Left lung (tissue), 10 donors: Measurements from ENCODE around the gene CANT1. TPM values are rescaled to one million over a fixed set of nuclear protein-coding genes. Genes with fewer than 3 reads are reported as not detected.
A peak's percentile ranks its signal among the peaks of the same experiment; 100 is the strongest.

Source experiments
- ATAC-seq: fragments of 200-7000 bp; cut with Tn5 transposase; one replicate; pipeline ENCODE4 v1.9.1; 2020; ENCODE audit warnings: moderate library complexity
- DNase-seq, 4 donors: peaks; one replicate each; pipeline ENCODE4 v3.0.0-alpha.2; 2013 to 2020
- H3K27ac ChIP-seq, 2 donors: fragments of 200-600 bp; sonication (generic) in 1 of 2; one replicate each; pipeline versions ENCODE4 v1.5.0 to v1.8.0; 2020 to 2021
- H3K27me3 ChIP-seq, 2 donors: fragments of 200-600 bp; sonication (generic) in 1 of 2; one replicate each; pipeline versions ENCODE4 v1.5.0 to v1.8.0; 2020 to 2021
- H3K36me3 ChIP-seq, 2 donors: fragments of 200-600 bp; sonication (generic) in 1 of 2; one replicate each; pipeline versions ENCODE4 v1.5.0 to v1.8.0; 2020 to 2021
- H3K4me1 ChIP-seq, 2 donors: fragments of 200-600 bp; one replicate each; pipeline ENCODE4 v1.8.0; 2021
- H3K4me3 ChIP-seq, 2 donors: fragments of 200-600 bp; sonication (generic) in 1 of 2; one replicate each; pipeline versions ENCODE4 v1.5.0 to v1.8.0; 2020 to 2021; ENCODE audit warnings: mild to moderate bottlenecking in 1 of 2
- H3K9me3 ChIP-seq, 2 donors: fragments of 200-600 bp; sonication (generic) in 1 of 2; one replicate each; pipeline versions ENCODE4 v1.5.0 to v1.8.0; 2020 to 2021
- intact Hi-C, 2 donors: fragments of 100-400 bp; cut with DNase I; formaldehyde crosslinking; loops; one replicate each; pipeline versions ENCODE4 v1.11.2 to v1.14.2; 2022
- polyA plus RNA-seq, 6 donors: library from polyadenylated mRNA; unstranded; fragments of 120-200 nt; gene quantifications; one replicate each; pipeline ENCODE4 v1.2.1, GENCODE V29; 2013; ENCODE audit not compliant: insufficient read length in 6 of 6
- total RNA-seq, 2 donors: library from RNA; stranded (reverse); fragmentation: NEBNext Ultra II Directional; extraction: Animal tissue kit (Norgen Biotek cat#: 25700); gene quantifications; one replicate each; pipeline ENCODE4 v1.2.1, GENCODE V29; 2021
- TF ChIP-seq, protein P1 (sequence below), 2 donors: fragments of 200-600 bp; sonication (generic) in 1 of 2; IDR thresholded peaks; one replicate each; pipeline versions ENCODE4 v1.5.0 to v1.8.0; 2021; ENCODE audit warnings: antibody characterized with exemption in 2 of 2
- donor health status: DM: no; HTN: yes; CAD: no.
- donor health status: DM: no; HTN: no; CAD: no.

The CANT1 gene
- total and polyA plus RNA-seq, 8 donors = 37.9 to 69.0 (median 41.2) TPM

DNA sequence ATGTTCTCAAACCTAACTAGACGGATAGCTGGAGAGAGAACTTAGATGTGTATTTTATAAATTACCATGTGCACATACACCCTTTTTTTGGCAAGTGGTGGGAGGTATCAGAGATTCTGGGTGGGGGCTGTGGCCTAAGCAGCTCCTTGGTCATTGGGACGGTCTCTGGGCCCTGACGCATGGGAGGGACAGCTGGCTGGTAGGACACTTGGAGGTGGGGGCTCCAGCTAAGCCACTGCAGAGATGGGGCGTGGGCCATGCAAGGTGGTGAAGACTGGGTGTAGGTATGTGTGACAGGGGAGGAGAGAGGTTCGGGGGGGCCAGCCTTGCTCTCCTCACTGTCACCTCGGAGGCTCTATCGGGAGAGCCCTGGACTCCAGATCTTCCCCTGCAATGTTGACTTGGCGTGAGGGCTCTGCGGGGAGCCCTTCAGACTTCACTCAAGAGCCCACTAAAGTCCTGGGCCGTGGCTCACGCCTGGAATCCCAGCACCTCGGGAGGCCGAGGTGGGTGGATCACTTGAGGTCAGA is 31.5 kb upstream of the CANT1 start:
- no peaks in the 10 kb centered on the region for H3K27me3 ChIP-seq
- no peak overlapping the region for H3K4me3 ChIP-seq
- no peaks in the 10 kb centered on the region for H3K36me3 ChIP-seq
- TF ChIP-seq, protein P1, sequence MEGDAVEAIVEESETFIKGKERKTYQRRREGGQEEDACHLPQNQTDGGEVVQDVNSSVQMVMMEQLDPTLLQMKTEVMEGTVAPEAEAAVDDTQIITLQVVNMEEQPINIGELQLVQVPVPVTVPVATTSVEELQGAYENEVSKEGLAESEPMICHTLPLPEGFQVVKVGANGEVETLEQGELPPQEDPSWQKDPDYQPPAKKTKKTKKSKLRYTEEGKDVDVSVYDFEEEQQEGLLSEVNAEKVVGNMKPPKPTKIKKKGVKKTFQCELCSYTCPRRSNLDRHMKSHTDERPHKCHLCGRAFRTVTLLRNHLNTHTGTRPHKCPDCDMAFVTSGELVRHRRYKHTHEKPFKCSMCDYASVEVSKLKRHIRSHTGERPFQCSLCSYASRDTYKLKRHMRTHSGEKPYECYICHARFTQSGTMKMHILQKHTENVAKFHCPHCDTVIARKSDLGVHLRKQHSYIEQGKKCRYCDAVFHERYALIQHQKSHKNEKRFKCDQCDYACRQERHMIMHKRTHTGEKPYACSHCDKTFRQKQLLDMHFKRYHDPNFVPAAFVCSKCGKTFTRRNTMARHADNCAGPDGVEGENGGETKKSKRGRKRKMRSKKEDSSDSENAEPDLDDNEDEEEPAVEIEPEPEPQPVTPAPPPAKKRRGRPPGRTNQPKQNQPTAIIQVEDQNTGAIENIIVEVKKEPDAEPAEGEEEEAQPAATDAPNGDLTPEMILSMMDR (IDR thresholded peaks at IDR 0.05) = no peak
- H3K27ac ChIP-seq = no peak overlapping the region
- H3K9me3 ChIP-seq = no peaks in the 10 kb centered on the region
- DNase-seq (no peak), ATAC-seq (no peak)
- intact Hi-C loops = no loop called here
- H3K4me1 ChIP-seq = peaks cover 3 to 42% of the 10 kb centered on the region in 2 donors

DNA sequence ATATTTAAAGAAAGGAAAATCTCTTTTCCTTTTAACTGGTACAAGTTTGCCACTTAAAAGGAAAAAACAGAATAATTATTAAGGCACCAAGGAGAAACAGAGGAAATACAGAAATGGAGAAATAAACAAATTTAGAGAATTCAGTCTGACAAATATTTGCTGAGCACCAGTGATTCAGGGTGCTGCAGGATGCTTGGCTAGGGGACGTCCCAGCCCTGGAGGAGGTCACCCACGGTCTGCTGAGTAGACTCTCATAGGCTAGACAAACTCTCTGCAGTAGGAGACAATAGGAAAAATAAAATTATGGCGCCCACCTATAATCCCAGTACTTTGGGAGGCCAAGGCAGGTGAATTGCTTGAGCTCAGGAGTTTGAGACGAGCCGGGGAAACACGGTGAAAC is 30.3 kb upstream of the CANT1 start:
- TF ChIP-seq, protein P1 (IDR thresholded peaks at IDR 0.05) = no peak
- Histone ChIP-seq H3K9me3 (no peaks in the 10 kb centered on the region), H3K4me3 (no peak overlapping the region), H3K27me3 (no peaks in the 10 kb centered on the region), H3K4me1 (peaks cover 3 to 41% of the 10 kb centered on the region in 2 donors), H3K36me3 (no peaks in the 10 kb centered on the region), H3K27ac (no peak overlapping the region)
- no peak for DNase-seq
- intact Hi-C loops = no loop called here
- no peak for ATAC-seq

DNA sequence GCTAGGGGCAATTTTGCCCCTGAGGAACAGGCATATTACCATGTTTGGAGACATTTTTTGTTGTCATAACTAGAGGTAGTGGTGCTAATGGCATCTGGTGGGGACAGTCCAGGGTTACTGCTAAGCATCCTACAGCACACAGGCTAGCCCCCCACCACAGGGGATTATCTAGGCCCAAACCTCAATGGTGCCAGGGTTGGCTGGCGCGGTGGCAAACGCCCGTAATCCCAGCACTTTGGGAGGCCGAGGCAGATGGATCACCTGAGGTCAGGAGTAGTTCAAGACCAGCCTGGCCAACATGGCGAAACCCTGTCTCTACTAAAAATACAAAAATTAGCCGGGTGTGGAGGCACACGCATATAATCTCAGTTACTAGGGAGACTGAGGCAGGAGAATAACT is 29.6 kb upstream of the CANT1 start:
- Histone ChIP-seq H3K4me3 (no peak overlapping the region), H3K27me3 (no peaks in the 10 kb centered on the region), H3K9me3 (no peaks in the 10 kb centered on the region), H3K27ac (peak overlapping the region in 1 of 2 donors; percentile 37), H3K4me1 (peaks cover 3 to 41% of the 10 kb centered on the region in 2 donors), H3K36me3 (no peaks in the 10 kb centered on the region)
- intact Hi-C loops = no loop called here
- ATAC-seq = no peak
- TF ChIP-seq, protein P1 (IDR thresholded peaks at IDR 0.05) = no peak
- DNase-seq = no peak

DNA sequence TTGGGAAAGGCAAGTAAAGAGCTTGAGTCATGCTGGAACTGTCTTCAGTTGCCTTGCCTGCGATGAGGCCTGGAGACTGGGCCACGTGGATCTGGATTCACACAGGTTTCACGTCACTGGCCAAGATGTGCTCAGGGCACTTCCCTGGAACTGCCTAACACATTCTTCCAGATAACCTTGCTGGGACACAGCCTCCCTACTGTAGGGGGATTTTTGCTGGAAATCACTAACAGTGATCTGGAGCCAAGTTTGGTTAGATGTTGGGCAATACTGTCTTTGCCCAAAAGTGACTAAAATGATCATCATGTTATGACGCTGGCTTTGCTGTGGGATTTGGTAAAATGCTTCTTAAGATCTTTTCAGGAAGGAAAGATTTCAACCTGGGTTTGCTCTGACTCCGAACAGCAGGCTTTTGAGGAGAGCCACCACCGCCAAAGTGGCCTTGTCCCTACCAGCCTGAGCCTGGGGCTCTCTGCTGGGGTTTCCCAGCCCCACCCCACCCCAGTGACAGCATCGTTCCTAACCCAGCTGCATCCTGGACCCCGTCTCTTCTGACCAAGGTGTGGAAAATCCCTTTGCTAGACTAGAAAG is 29.1 kb upstream of the CANT1 start:
- Histone ChIP-seq H3K4me1 (peaks cover 6 to 41% of the 10 kb centered on the region in 2 donors), H3K36me3 (no peaks in the 10 kb centered on the region), H3K9me3 (no peaks in the 10 kb centered on the region), H3K27me3 (no peaks in the 10 kb centered on the region), H3K4me3 (no peak overlapping the region), H3K27ac (peak overlapping the region in 1 of 2 donors; percentile 37)
- intact Hi-C loops = no loop called here
- TF ChIP-seq, protein P1 (IDR thresholded peaks at IDR 0.05) = no peak
- DNase-seq (no peak), ATAC-seq (peak; percentile 33)

DNA sequence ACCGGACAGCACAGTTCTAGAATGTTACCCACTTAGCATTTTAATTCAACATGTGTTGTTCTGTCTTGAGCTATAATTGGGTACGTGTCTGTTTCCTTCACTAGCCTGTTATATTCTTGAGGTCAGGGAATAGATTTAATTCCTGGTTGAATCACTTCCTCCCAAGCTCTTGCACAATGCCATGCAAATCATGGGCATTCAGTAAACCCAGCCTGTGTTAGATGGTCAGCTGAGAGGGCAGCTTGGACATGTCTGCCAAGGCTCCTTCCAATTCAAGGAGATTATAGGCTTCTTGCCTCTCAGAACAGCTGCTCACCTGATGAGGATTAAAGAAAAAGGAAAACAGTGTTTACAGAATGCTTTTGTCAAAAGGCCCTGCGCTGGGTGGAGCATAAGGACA is 27.0 kb upstream of the CANT1 start:
- Histone ChIP-seq H3K36me3 (no peaks in the 10 kb centered on the region), H3K4me3 (no peak overlapping the region), H3K9me3 (no peaks in the 10 kb centered on the region), H3K4me1 (peaks cover 6 to 32% of the 10 kb centered on the region in 2 donors), H3K27me3 (peaks cover 0 to 7% of the 10 kb centered on the region in 2 donors), H3K27ac (peak overlapping the region in 1 of 2 donors; percentile 38)
- TF ChIP-seq, protein P1 (IDR thresholded peaks at IDR 0.05) = no peak
- intact Hi-C loops = no loop called here
- DNase-seq = no peak
- peak; percentile 78 for ATAC-seq
